Measurements from ENCODE around the gene TRPV2.

TRPV2 gene

GRCh38 chr17:16459855-16460550 is 44.6 kb downstream of the TRPV2 start:
- DNase-seq, result no peak

DNA sequence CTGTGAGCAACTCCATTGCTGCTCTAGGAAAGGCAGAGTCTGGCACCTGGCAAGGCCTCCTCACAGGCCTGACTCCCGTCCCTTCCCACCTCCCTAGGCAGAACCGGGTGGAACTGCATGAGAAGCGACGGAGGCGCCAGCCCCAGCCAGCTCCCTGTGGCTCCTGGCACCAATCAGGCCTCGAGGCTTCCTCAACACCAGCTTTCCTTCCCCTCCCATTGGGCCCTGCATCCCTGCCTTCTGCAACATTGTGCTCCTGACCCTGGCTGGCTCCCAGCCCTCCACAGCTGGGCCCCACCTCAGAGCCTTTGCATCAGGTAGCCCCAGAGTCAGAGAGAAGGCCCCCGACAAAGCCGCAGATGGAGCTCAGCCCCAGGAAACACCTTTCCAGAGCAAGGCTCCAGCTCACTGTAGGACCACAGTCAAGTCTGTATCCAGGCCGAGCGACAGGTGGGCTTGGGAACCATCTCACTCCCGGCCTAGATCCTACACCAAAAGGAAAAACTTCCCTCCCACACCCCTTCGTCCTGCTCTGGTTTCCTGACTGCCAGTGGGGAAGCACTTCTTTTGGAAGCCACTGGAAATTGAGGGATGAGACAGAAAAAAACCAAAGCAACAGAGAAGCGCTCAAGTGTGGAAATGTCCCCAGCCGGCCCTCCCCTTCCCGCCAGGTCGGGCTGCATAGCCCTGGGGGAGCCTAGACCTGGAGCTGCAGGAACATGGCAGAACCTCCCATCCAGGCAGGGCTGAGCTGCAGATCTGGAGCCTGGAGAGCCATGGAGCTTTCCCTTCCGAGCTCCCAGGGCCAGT is 45.6 kb downstream of the TRPV2 start:
- no peak for DNase-seq

GRCh38 chr17:16461606-16461866 is 46.2 kb downstream of the TRPV2 start:
- no peak for DNase-seq

GRCh38 chr17:16462070-16462864 is 46.9 kb downstream of the TRPV2 start:
- no peak for DNase-seq

DNA sequence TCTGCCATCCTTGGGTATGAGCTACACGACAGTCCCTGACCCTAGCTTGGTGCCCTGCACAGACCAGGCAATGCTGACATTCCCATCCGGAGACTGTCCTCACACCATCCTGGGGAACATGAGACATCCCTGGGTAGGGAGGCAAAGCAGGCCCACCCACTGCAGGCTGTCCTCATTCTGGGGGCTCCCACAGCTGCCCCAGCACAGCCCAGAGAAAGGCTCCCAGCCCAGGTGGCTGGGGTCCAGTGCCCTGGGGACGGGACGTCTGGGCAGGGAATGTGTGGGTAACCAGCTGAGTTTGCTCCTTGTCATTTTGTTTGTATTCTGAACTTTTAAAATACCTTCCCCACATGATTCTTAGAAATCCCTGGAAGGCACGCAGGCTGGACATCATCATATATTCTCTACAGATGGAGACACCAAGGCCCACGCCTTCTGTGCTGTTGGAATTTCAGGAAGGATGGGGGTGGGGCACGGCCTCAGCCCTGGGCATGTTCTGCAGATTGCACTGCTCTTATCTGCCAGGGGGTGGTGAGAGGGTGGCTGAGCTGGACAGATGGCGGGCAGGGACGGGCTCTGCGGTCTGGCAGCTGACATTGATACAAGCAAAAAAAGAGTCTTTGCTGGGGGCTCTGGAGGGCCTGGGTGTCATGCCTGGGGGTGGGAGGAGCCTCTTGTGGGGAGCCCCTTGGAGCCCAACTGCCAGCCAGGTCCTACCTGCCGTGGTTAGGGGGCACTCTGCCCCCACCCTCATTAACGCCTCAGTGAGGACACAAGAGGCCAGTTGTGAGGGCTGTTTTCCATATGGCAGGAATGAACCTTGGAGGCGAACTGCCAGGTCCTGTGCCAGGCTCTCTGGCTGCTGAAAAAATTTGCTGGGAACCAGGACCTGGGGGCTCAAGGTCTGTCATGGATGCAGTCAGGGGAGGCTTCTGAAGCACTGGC is 48.3 kb downstream of the TRPV2 start:
- no peak for DNase-seq

- no peak for DNase-seq
These were observed 49.1 kb downstream of the TRPV2 start for GRCh38 chr17:16464303-16465051.

GRCh38 chr17:16465052-16465312 is 49.6 kb downstream of the TRPV2 start:
- DNase-seq, result no peak

GRCh38 chr17:16465861-16466338 is 50.5 kb downstream of the TRPV2 start:
- DNase-seq, result no peak

- no peak for DNase-seq
These were observed 51.0 kb downstream of the TRPV2 start for GRCh38 chr17:16466407-16466806.

- DNase-seq, result no peak
These were observed 51.7 kb downstream of the TRPV2 start for GRCh38 chr17:16467044-16467443.

DNA sequence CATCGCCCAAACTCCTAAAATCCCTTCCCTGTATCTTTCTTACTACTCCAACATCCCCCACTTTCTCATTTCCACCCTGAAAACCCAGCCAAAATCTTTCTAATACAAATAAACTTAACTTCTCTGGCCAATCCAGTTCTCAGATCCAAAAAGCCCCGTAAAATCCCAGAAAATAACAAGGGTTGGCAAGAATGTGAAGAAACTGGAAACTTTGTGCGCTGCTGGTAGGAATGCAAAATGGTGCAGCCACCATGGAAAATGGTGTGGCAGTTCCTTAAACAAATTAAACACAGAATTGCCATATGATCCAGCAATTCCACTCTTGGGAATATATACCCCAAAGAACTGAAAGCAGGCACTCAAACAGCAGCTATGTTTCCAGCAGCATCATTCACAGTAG is 52.5 kb downstream of the TRPV2 start:
- no peak for DNase-seq

- no peak for DNase-seq
These were observed 53.1 kb downstream of the TRPV2 start for GRCh38 chr17:16468428-16468992.

GRCh38 chr17:16470265-16470664 is 54.9 kb downstream of the TRPV2 start:
- no peak for DNase-seq

- DNase-seq, result no peak
These were observed 55.9 kb downstream of the TRPV2 start for GRCh38 chr17:16471295-16471694.

- no peak for DNase-seq
These were observed 57.2 kb downstream of the TRPV2 start for GRCh38 chr17:16472539-16472938.

DNA sequence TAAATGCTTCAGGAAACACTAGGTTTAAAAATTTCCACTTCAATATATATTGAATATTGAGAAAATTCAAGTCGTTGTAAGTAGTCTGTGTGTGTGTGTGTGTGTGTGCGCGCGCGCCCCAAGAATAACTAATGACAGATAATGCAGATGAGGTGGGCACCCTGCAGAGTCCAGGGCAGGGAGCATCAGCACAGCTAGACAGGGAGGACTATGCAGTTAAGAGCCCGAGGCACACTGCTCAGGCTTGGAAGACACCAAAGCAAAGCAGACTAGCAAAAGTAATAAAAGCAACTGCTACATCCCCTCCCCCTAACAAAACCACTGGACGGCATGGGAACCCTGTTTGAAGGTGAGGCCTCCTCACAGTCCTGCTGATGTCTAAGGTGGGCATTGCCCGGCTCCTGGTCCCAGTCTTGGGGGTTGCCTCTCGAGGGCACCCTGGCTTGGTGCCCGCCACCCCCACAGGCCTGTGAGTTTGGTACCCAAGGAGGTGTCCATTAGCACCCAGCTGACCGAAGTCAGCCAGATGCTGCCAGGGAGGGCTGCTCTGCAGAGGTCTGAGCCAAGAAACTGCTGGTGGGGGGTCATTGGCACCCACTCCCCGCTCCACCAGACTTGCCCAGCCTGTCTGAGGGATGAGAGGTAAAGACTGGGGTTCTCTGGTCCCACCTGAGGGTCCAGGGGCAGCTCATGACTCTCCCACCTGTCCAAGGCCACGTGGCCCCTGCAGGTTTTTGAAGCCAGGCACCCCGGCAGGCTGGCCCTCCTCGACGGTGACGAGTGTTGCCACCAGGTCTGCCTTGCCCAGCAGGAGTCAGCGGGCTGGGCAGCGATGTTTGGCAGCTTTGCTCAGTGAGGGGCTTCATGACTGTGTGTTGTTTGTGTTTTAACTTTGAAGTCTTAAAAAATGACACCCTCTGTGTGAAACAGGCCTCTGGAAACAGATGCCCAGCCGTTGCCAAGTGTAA is 58.0 kb downstream of the TRPV2 start:
- DNase-seq, result no peak

DNA sequence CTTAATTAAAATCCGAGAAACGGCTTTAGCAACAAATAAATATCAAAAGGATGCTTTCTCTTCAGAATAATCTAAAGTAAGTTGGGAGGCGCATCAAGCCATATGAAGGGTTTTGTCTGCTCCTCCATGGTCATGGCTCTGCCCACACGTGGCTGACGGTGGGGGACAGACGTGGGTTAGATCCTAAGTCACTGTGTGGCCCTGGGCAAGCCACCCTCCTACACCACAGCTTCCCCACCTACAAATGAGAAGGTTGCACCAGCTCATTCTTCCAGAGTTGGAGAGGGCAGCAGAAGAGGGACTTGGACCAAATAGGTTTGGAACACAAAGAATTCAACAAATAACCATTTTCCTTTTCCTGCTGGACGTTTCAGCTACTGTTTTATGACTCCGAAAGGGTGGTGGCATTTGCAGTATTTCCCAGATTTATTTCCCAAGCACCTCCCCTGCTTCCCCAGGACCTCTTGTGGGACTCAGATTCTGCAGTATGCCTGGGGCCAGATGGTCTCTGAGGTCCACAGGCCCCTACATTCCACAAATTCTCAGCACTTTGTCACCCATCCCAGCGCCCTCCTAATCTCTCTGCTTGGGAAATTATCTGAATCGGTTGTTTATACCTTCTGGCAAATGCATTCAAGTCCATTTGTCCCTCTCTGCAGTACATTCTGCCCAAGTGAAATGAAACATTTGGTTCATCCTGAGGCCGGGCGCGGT is 58.8 kb downstream of the TRPV2 start:
- DNase-seq, result no peak

- DNase-seq, result no peak
These were observed 59.9 kb downstream of the TRPV2 start for GRCh38 chr17:16475179-16475704.

- no peak for DNase-seq
These were observed 61.9 kb downstream of the TRPV2 start for GRCh38 chr17:16477255-16477654.

DNA sequence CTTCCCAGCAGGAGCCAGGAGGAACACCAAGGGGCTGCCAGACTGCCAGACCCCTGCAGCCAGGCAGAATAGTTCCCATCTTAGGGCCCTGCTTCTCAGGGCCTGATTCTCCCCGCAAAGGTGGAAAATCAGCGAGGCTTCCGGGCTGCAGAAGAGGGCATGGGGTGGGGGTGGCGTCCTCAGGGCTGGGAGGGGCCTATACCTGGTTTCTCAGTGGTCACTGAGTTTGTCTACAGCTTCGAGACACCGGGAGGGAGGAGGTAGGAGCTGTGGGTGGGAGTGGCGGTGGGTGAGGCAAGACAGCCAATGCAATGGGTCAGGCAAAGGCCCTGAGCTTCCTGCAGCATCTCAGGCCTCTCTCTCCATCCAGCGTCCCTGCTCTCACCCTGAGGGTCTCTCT is 62.3 kb downstream of the TRPV2 start:
- DNase-seq, result no peak

Measured in activated T-cell treated with anti-CD3 and anti-CD28 coated beads for 4 hours (primary cell).